Cardiac fibroblast (primary cell): ENCODE measurements around the gene HPSE.

Experiments
- DNase-seq, 2 donors: peaks; one replicate each; pipeline versions ENCODE4 v3.0.0 to v3.0.0-alpha.2; 2010; ENCODE audit warnings: low read depth in 2 of 2
- H3K4me3 ChIP-seq, 2 donors: replicated peaks in 1 of 2; 1 replicate in 1 of 2; 2 replicates in 1 of 2; pipeline ENCODE4 v1.5.1; 2011; ENCODE audit warnings: low read depth in 2 of 2, low read length in 2 of 2, mild to moderate bottlenecking in 2 of 2, moderate library complexity in 1 of 2
- TF ChIP-seq, protein P1 (sequence below): IDR thresholded peaks from one replicate; pipeline ENCODE4 v1.5.1; 2011; ENCODE audit warnings: low read depth, mild to moderate bottlenecking, low read length, inconsistent platforms

HPSE gene

DNA sequence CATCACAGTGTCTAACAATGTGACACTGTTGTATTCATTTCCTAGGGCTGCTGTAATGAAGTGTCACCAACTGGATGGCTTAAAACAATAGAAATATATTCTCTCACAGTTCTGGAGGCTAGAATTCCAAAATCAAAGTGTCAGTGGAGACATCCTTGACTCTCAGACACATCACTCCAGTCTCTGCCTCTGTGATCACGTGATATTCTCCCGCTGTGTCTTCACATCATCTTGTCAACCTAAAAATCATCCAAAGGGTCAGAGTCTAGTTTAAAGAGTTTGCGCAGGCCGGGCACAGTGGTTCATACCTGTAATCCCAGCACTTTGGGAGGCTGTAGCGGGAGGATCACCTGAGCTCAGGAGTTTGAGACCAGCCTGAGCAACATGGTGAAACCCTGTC is 36.6 kb upstream of the HPSE start:
- TF ChIP-seq, protein P1, sequence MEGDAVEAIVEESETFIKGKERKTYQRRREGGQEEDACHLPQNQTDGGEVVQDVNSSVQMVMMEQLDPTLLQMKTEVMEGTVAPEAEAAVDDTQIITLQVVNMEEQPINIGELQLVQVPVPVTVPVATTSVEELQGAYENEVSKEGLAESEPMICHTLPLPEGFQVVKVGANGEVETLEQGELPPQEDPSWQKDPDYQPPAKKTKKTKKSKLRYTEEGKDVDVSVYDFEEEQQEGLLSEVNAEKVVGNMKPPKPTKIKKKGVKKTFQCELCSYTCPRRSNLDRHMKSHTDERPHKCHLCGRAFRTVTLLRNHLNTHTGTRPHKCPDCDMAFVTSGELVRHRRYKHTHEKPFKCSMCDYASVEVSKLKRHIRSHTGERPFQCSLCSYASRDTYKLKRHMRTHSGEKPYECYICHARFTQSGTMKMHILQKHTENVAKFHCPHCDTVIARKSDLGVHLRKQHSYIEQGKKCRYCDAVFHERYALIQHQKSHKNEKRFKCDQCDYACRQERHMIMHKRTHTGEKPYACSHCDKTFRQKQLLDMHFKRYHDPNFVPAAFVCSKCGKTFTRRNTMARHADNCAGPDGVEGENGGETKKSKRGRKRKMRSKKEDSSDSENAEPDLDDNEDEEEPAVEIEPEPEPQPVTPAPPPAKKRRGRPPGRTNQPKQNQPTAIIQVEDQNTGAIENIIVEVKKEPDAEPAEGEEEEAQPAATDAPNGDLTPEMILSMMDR, result no peak
- no peak overlapping the region for H3K4me3 ChIP-seq
- DNase-seq, result no peak

DNA sequence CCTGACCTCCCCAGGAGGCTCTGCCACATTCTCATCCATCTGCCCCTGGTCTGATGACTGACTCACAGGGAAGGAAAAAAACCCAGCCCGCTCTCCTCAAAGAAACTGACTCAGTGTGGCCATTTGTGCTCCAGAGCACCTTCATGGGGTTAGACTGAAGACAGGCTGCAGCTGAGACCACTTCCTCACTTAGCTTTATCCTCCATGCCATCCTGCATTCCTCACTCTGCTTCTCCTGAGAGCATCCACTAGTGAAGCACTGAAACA is 35.9 kb upstream of the HPSE start:
- H3K4me3 ChIP-seq, result no peak overlapping the region
- TF ChIP-seq, protein P1, result no peak
- peak in 1 of 2 donors; percentile 23 for DNase-seq

DNA sequence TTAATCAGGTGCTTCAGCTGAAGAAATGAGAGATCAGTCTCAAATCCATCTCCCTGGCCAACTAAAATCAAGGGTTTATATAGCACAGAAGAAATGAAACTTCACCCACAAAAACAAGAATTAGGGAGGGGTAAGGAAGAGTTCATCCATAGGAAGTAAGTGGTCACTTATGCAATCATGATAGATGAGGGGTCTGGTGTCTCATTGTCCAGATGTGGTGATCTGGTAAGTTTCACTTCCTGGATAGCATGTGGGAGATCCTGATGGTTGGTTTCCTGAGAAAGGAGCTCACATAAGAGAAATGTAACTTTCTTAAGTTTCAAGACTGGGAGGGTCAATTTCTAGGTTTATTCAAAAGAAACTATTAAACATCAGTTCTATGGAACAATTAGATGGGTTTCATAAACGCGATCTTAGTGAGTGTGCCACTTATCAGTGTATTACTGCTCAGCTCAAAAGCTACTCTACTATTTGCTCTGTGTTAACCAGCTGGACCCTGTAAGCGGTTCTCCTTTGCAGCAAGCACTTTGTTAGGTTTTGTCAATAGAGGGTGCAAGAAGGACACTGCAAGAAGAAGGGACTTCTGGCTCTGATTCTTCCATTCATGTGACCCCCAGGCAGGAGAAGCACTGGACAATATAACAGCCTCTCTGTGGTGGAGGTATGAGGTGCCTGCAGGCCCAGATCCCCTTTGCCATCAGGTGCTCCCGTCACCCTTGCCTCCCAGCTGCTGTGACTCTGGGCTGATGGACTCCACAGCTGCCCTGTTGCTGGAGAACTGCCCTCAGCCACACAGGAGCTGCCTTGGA is 35.4 kb upstream of the HPSE start:
- TF ChIP-seq, protein P1, result no peak
- peak in 1 of 2 donors; percentile 21 for DNase-seq
- H3K4me3 ChIP-seq, result no peak overlapping the region

DNA sequence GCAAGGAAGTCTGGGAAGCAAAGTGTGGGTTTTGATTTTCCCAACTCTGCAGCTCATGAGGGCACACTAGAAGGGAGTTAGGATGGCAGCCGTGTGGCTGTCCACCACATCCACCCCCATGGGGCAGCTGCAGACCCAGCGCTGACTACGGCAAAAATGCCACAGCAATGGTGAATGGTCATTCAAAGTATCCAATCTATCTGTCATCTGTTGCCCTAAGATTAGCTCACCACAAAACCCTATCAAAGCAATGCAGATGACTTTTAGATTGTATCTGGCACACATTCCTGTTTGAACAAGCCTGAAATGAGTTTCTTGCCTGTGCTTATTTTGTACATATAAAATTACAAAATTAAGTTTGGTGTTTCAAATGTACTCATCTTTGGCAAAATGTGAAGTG is 29.7 kb upstream of the HPSE start:
- TF ChIP-seq, protein P1, result no peak
- DNase-seq, result no peak

DNA sequence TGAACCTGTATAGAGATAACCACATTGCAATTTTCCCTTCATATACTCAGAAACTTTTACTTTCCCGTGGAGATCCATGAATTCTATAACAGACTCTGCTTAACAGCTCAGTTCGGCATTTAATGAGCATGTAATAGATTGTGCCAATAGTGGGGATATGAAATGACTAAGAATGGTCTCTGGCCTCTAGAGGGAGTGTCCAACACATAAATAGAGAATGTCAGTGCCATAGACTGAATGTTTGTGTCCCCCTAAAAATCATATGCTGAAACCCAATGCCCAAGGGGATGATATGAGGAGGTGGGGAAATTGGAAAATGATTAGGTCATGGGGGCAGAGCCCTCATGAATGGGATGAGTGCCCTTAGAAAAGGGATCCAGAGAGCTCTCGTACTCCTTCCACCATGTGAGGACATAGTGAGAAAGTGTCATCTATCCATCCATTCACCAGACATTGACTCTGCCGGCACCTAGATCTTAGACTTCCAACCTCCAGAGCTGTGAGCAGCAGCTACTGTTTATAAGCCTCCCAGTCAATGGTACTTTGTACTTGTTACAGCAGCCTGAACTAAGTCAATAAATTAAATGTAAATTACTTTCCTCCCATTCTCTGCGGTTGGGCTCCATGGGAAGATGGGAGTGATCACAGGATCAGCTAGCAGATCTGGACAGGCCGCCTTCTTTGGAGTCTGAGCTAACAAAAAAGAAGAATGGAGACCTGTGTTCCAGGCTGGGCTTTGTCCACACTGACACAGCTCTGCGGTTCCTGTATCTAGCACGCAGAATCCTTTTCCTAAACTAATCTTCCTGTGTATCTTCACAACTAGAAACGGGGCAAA is 28.1 kb upstream of the HPSE start:
- TF ChIP-seq, protein P1, result peak; percentile 44
- peak; percentile 61 to 73 for DNase-seq
- no peak overlapping the region for H3K4me3 ChIP-seq

More for the DNA sequence above, 29.7 kb upstream of the HPSE start:
- no peak overlapping the region for H3K4me3 ChIP-seq

DNA sequence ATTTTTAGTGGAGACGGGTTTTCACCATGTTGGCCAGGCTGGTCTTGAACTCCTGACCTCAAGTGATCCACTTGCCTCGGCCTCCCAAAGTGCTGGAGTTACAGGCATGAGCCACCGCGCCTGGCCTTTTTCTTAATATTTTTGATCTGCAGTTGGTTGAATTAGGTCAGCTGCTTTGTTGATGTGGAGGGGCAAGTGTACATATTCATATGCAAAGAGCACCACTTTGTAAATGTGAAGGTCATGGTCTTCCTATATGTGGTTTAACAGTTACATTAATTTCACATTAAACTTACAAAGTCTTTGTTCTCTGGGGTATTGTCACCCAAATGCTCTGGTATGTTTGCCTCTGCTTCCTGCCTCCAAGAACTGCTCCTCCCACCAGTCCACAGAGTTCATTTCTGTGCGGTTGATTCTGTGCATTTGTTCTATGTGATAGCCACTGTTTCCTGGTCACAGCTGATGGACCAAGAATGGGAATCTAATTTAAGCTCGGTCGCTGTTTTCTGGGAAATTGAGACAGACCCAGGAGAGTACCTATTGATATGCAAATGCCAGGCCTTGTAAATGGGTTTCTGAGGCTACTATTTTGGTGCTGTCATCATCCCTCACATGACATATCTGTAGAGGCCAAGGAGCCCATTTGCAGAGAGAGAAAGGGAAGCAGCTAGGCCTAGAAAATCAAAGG is 26.9 kb upstream of the HPSE start:
- TF ChIP-seq, protein P1, result no peak
- no peak for DNase-seq

More for the DNA sequence above, 26.9 kb upstream of the HPSE start:
- no peak overlapping the region for H3K4me3 ChIP-seq
